A549 (cell line): Measurements from ENCODE around the gene CTNNA1. TPM values are rescaled to one million over a fixed set of nuclear protein-coding genes. Genes with fewer than 3 reads are reported as not detected.

Experiments used
- ATAC-seq, 2 experiments: fragments of 200-7000 bp in 1 of 2; fragments of >200 bp in 1 of 2; cut with Nextera tagmentation in 1 of 2; cut with Tn5 transposase in 1 of 2; 3 replicates each; pipeline versions ENCODE4 v1.8.0 to v1.9.1; 2018 to 2020; ENCODE audit warnings: mild to moderate bottlenecking in 1 of 2, moderate library complexity in 1 of 2
- CTCF ChIA-PET: fragments of 300-600 bp; sonication (Branson Sonifier 250); formaldehyde crosslinking; extraction: SDS; loops from one replicate; lab custom pipeline; 2021; ENCODE audit warnings: antibody characterized with exemption, inconsistent platforms; lab: Yijun Ruan, JAX
- POLR2A ChIA-PET: fragments of 350-600 bp; formaldehyde crosslinking; extraction: SDS; loops from one replicate; lab custom pipeline; 2021; ENCODE audit warnings: antibody characterized with exemption, inconsistent platforms; lab: Yijun Ruan, JAX
- DNase-seq, 2 experiments: peaks; one replicate each; pipeline versions ENCODE4 v3.0.0 to v3.0.0-alpha.2; 2011 to 2016; ENCODE audit warnings: low read depth in 1 of 2, low spot score in 1 of 2
- FAIRE-seq: peaks from 2 replicates; lab custom pipeline; 2011; peaks lifted over from hg19 to GRCh38; lab: Jason Lieb, UNC
- H3K27ac ChIP-seq, 2 experiments: fragments of >200 bp; sonication (Bioruptor Twin); formaldehyde crosslinking; 3 replicates each; pipeline ENCODE4 v1.5.1; 2016 to 2017
- H3K4me1 ChIP-seq: fragments of >200 bp; sonication (Bioruptor Twin); formaldehyde crosslinking; 3 replicates; pipeline ENCODE4 v1.6.1; 2016
- H3K4me2 ChIP-seq: fragments of >200 bp; sonication (Bioruptor Twin); formaldehyde crosslinking; 3 replicates; pipeline ENCODE4 v1.6.1; 2016
- H3K4me3 ChIP-seq: fragments of >200 bp; sonication (Bioruptor Twin); formaldehyde crosslinking; 3 replicates; pipeline ENCODE4 v1.5.1; 2016
- H3K9me3 ChIP-seq: fragments of >200 bp; sonication (Bioruptor Twin); formaldehyde crosslinking; 3 replicates; pipeline ENCODE4 v1.6.1; 2016
- ATOH8 ChIP-seq: fragments of 250-450 bp; sonication (Bioruptor Pico); IDR thresholded peaks from 2 replicates; pipeline ENCODE4 v1.5.0; 2020; ENCODE audit warnings: low read depth, mild to moderate bottlenecking, moderate library complexity
- CHD2 ChIP-seq: fragments of 150-350 bp; IDR thresholded peaks from 2 replicates; pipeline ENCODE4 v1.6.1; 2014; ENCODE audit warnings: low read length; ENCODE audit not compliant: partially characterized antibody
- CTCF ChIP-seq: fragments of >200 bp; sonication (Bioruptor Twin); formaldehyde crosslinking; IDR thresholded peaks from 3 replicates; pipeline ENCODE4 v1.5.1; 2016
- E2F6 ChIP-seq: IDR thresholded peaks from 2 replicates; pipeline ENCODE4 v1.6.1; 2012; ENCODE audit warnings: low read depth, borderline replicate concordance
- EHF ChIP-seq: fragments of 250-450 bp; sonication (Bioruptor Pico); IDR thresholded peaks from 2 replicates; pipeline ENCODE4 v1.5.0; 2020; ENCODE audit warnings: mild to moderate bottlenecking
- ESRRA ChIP-seq: fragments of 150-350 bp; IDR thresholded peaks from 2 replicates; pipeline ENCODE4 v1.6.1; 2014; ENCODE audit warnings: mild to moderate bottlenecking, low read length, borderline replicate concordance
- HES2 ChIP-seq: fragments of >200 bp; sonication (Bioruptor Twin); formaldehyde crosslinking; IDR thresholded peaks from 2 replicates; pipeline ENCODE4 v1.6.1; 2016
- HMGXB4 ChIP-seq: fragments of 250-450 bp; sonication (Bioruptor Pico); IDR thresholded peaks from 2 replicates; pipeline ENCODE4 v1.5.0; 2021; ENCODE audit warnings: mild to moderate bottlenecking, moderate library complexity, borderline replicate concordance
- MAFK ChIP-seq: fragments of 450-650 bp; IDR thresholded peaks from 2 replicates; pipeline ENCODE4 v1.6.1; 2014; ENCODE audit not compliant: partially characterized antibody
- POLR2A ChIP-seq: IDR thresholded peaks from 2 replicates; pipeline ENCODE4 v1.6.1; 2012; ENCODE audit warnings: mild to moderate bottlenecking, low read length
- RAD21 ChIP-seq, 2 experiments: fragments of >200 bp in 1 of 2; sonication (Bioruptor Twin) in 1 of 2; formaldehyde crosslinking in 1 of 2; IDR thresholded peaks in 1 of 2; conservative IDR thresholded peaks in 1 of 2; 2 replicates in 1 of 2; 3 replicates in 1 of 2; pipeline ENCODE4 v1.6.1; 2012 to 2018; ENCODE audit warnings: inconsistent platforms in 1 of 2
- ZC3H11A ChIP-seq: fragments of 450-650 bp; IDR thresholded peaks from 2 replicates; pipeline ENCODE4 v1.6.1; 2014; ENCODE audit warnings: antibody characterized with exemption, mild to moderate bottlenecking
- WGBS: methylation state at CpG from one replicate; pipeline ENCODE4 v1.1.6; 2017; ENCODE audit errors: missing lambda C conversion rate; 5-methylcytosine and 5-hydroxymethylcytosine counted together
- polyA plus RNA-seq, 4 experiments: library from polyadenylated mRNA; depleted of rRNA in 3 of 4; stranded (reverse); fragments of >200 nt; fragmentation: RNase III in 1 of 4; extraction: RNeasy Plus Mini Kit Qiagen cat#74134 plus additional on column Dnase treatment in 1 of 4; gene quantifications; 2 replicates in 3 of 4; 3 replicates in 1 of 4; pipeline ENCODE4 v1.2.3, GENCODE V29; 2011 to 2017

The CTNNA1 gene
- polyA plus RNA-seq, 2 of the 4 experiments (the other 2 are of a cell fraction) = 154 to 184 TPM

DNA sequence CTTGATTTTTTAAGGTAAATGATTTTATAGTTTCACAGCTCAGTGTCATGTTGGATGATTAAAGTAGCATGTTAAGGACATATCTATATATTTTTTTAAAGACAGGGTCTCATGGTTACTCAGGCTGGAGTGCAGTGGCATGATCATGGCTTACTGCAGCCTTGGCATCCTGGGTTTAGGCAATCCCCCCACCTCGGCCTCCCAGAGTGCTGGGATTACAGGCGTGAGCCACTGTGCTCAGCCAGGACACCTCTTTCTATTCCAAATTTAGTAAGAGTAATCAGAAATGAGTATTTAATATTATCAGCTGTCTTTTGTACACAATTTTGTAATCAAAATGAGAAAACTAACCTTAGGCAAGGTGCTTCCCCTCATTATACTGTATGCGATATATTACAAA, 160.5 kb downstream of the CTNNA1 start:
- no peak for FAIRE-seq
- CTCF ChIA-PET = no interaction called here
- no peak overlapping the region for H3K27ac ChIP-seq

GRCh38 chr5:138914338-138914737, 161.1 kb downstream of the CTNNA1 start:
- ATAC-seq = no peak
- CTCF ChIA-PET = no interaction called here
- no peaks in the 10 kb centered on the region for H3K9me3 ChIP-seq
- no peak for FAIRE-seq
- POLR2A ChIA-PET = no interaction called here
- TF ChIP-seq HMGXB4 (no peak), POLR2A (no peak), ESRRA (no peak), HES2 (no peak), ZC3H11A (no peak)
- H3K4me3 ChIP-seq = no peak overlapping the region
- no peaks in the 10 kb centered on the region for H3K4me1 ChIP-seq
- WGBS = 96% methylated on average over 3 of the region's 3 CpGs
- no peak overlapping the region for H3K27ac ChIP-seq
- no peak overlapping the region for H3K4me2 ChIP-seq
- no peak for DNase-seq

More for the DNA sequence above, 160.5 kb downstream of the CTNNA1 start:
- TF ChIP-seq CTCF (no peak), HMGXB4 (no peak), E2F6 (no peak), ATOH8 (CRISPR knock-in tag) (no peak), MAFK (no peak), EHF (CRISPR knock-in tag) (no peak)
- Histone ChIP-seq H3K4me1 (no peaks in the 10 kb centered on the region), H3K4me3 (no peak overlapping the region), H3K4me2 (no peak overlapping the region), H3K9me3 (no peaks in the 10 kb centered on the region)
- no peak for DNase-seq
- ATAC-seq = no peak
- POLR2A ChIA-PET = no interaction called here
- WGBS = 97% methylated on average over 3 of the region's 3 CpGs

DNA sequence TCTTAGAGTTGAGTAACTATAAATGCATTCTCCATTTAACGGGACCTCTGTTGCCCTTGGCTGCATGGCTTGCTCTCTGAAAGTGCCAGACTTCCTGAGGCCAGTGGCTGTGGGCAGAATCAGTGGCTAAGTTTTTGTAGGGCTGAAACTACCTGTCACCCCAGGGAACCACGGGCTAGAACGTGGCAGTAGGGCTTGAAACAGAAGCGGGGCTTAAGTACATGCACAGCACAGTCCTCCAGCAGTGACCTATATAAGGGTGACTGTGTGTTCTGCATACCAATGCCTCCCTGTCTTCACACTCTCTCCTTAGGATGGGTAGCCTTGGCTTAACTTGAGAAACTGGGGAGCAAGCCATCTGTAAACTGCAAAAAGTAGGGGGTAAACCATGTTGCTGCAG, 165.5 kb downstream of the CTNNA1 start:
- Histone ChIP-seq H3K27ac (no peak overlapping the region), H3K9me3 (no peaks in the 10 kb centered on the region), H3K4me3 (no peak overlapping the region), H3K4me1 (peaks cover 4% of the 10 kb centered on the region; the same call in 1 of the 3 replicates), H3K4me2 (no peak overlapping the region)
- whole genome bisulfite sequencing = 100% methylated on average over 1 of the region's 4 CpGs
- ChIA-PET POLR2A (no interaction called here), CTCF (no interaction called here)
- no peak for FAIRE-seq
- no peak for TF ChIP-seq RAD21 (conservative IDR thresholded peaks at IDR 0.05 in 1 of 2, IDR thresholded peaks at IDR 0.05 in 1 of 2)
- no peak for TF ChIP-seq CHD2
- ATAC-seq = peak in 1 of 2 experiments; percentile 39; a peak in 2 of 6 replicates
- DNase-seq = no peak
